Right lobe of liver (tissue), 4 donors: ENCODE results near the gene ADGRE1.

ENCODE experiments used
- POLR2A ChIP-seq: fragments of 450-650 bp; IDR thresholded peaks from one replicate; pipeline ENCODE4 v1.6.1; 2017; ENCODE audit warnings: antibody characterized with exemption, mild to moderate bottlenecking
- TF ChIP-seq, protein P1 (sequence below), 4 donors: fragments of 200-600 bp in 3 of 4; fragments of 450-650 bp in 1 of 4; IDR thresholded peaks; one replicate each; pipeline versions ENCODE4 v1.5.1 to v1.8.0; 2016 to 2022; ENCODE audit warnings: antibody characterized with exemption in 4 of 4, mild to moderate bottlenecking in 2 of 4
- donor health status: DM: no; HTN: no; CAD: no.
- donor health status: DM: no; HTN: no; CAD: no.
- donor health status: DM: no; HTN: yes; CAD: no.

DNA sequence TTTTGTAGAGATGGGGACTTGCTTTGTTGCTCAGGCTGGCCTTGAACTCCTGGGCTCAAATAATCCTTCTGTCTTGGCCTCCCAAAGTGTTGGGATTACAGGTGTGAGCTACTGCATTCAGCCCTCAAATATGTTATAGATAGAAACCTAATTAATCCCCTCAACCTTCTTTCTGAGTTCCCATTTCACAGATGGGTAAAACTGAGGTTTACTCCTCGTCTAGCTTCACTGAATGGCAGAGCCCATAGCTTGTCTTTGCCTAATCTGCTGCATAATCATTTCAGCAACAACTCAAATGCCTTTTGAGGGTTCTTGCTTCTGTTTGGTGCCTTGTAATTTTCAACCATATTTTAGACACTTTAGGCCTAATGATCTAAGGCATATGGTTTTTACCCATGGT, 36.0 kb upstream of the ADGRE1 start:
- TF ChIP-seq, protein P1, sequence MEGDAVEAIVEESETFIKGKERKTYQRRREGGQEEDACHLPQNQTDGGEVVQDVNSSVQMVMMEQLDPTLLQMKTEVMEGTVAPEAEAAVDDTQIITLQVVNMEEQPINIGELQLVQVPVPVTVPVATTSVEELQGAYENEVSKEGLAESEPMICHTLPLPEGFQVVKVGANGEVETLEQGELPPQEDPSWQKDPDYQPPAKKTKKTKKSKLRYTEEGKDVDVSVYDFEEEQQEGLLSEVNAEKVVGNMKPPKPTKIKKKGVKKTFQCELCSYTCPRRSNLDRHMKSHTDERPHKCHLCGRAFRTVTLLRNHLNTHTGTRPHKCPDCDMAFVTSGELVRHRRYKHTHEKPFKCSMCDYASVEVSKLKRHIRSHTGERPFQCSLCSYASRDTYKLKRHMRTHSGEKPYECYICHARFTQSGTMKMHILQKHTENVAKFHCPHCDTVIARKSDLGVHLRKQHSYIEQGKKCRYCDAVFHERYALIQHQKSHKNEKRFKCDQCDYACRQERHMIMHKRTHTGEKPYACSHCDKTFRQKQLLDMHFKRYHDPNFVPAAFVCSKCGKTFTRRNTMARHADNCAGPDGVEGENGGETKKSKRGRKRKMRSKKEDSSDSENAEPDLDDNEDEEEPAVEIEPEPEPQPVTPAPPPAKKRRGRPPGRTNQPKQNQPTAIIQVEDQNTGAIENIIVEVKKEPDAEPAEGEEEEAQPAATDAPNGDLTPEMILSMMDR (IDR thresholded peaks at IDR 0.05) = no peak
- no peak for TF ChIP-seq POLR2A
